ENCODE results near the gene SEPTIN1. TPM values are rescaled to one million over a fixed set of nuclear protein-coding genes. Genes with fewer than 3 reads are reported as not detected.

SEPTIN1 gene
- total and polyA plus RNA-seq, 2 of the 13 experiments (the other 11 are each of a cell fraction or from before 2014, with no cell fraction given) = 0.18 to 0.67 TPM

GRCh38 chr16:30381291-30382041 lies 895 bp downstream of the SEPTIN1 start (continued):
- TF ChIP-seq ZNF513 (CRISPR knock-in tag; conservative IDR thresholded peaks at IDR 0.05) (no peak), ZBTB10 (CRISPR knock-in tag; IDR thresholded peaks at IDR 0.05; ENCODE audit: borderline replicate concordance) (no peak), MEIS1 (CRISPR knock-in tag; IDR thresholded peaks at IDR 0.05; ENCODE audit: borderline replicate concordance) (no peak), YEATS4 (CRISPR knock-in tag; IDR thresholded peaks at IDR 0.05; ENCODE audit: borderline replicate concordance) (0 out of 2 replicates have a peak, but pooled peaks have one; percentile 25), RXRB (CRISPR knock-in tag; IDR thresholded peaks at IDR 0.05; ENCODE audit: borderline replicate concordance) (no peak), KDM5B (CRISPR knock-in tag; IDR thresholded peaks at IDR 0.05; ENCODE audit: borderline replicate concordance) (no peak), RXRA (CRISPR knock-in tag; IDR thresholded peaks at IDR 0.05) (0 out of 2 replicates have a peak, but pooled peaks have one; percentile 19), PAWR (CRISPR knock-in tag; IDR thresholded peaks at IDR 0.05; ENCODE audit: borderline replicate concordance) (no peak), GMEB1 (CRISPR knock-in tag; IDR thresholded peaks at IDR 0.05; ENCODE audit: borderline replicate concordance) (no peak), RARA (CRISPR knock-in tag; IDR thresholded peaks at IDR 0.05) (no peak), ATF7 (IDR thresholded peaks at IDR 0.05) (no peak), ATF7 (CRISPR knock-in tag; IDR thresholded peaks at IDR 0.05) (no peak), ZNF331 (CRISPR knock-in tag; IDR thresholded peaks at IDR 0.05) (no peak), HMGXB4 (CRISPR knock-in tag; IDR thresholded peaks at IDR 0.05; ENCODE audit: borderline replicate concordance in 1 of 2, low read depth in 1 of 2) (no peak), ZNF691 (CRISPR knock-in tag; IDR thresholded peaks at IDR 0.05; ENCODE audit: borderline replicate concordance, low read depth) (no peak), SOX6 (IDR thresholded peaks at IDR 0.05) (no peak), SOX6 (CRISPR knock-in tag; IDR thresholded peaks at IDR 0.05) (0 out of 2 replicates have a peak, but pooled peaks have one; percentile 16)
- TF ChIP-seq, protein P1, sequence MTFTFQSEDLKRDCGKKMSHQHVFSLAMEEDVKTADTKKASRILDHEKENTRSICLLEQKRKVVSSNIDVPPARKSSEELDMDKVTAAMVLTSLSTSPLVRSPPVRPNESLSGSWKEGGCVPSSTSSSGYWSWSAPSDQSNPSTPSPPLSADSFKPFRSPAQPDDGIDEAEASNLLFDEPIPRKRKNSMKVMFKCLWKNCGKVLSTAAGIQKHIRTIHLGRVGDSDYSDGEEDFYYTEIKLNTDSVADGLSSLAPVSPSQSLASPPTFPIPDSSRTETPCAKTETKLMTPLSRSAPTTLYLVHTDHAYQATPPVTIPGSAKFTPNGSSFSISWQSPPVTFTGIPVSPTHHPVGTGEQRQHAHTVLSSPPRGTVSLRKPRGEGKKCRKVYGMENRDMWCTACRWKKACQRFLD (CRISPR knock-in tag; IDR thresholded peaks at IDR 0.05; ENCODE audit: borderline replicate concordance) = 0 out of 2 replicates have a peak, but pooled peaks have one; percentile 59
